ENCODE measurements around the gene SHANK3. TPM values are rescaled to one million over a fixed set of nuclear protein-coding genes. Genes with fewer than 3 reads are reported as not detected.

Gene SHANK3
- total and polyA plus RNA-seq, 2 experiments from 2014 or later = 0.52 to 4.9 TPM

- H3K9me2 ChIP-seq (ENCODE audit: insufficient read depth) = no peaks in the 10 kb centered on the region
- no peaks in the 10 kb centered on the region for H3F3A ChIP-seq (replicated peaks; ENCODE audit: low read depth)
- no peaks in the 10 kb centered on the region for H4K20me1 ChIP-seq (replicated peaks; ENCODE audit: insufficient read depth)
- no peaks in the 10 kb centered on the region for H3K4me1 ChIP-seq (ENCODE audit: insufficient read depth)
- peaks cover 37% of the 10 kb centered on the region for H3K27me3 ChIP-seq (ENCODE audit: insufficient read depth)
- Mint-ChIP-seq H3K4me3 (no peak overlapping the region), H3K9me3 (no peaks in the 10 kb centered on the region), H3K27me3 (ENCODE audit: insufficient read depth, low read depth, poor library complexity) (peaks cover 38% of the 10 kb centered on the region), H3K36me3 (ENCODE audit: low read depth) (no peaks in the 10 kb centered on the region), H3K4me1 (no peaks in the 10 kb centered on the region), H3K27ac (no peak overlapping the region)
- H2AFZ ChIP-seq = no peak overlapping the region
- ATAC-seq = no peak
- no peak overlapping the region for H3K27ac ChIP-seq (ENCODE audit: low read depth)
- H3K4me2 ChIP-seq = no peak overlapping the region
- H3K4me3 ChIP-seq = no peak overlapping the region
- no peaks in the 10 kb centered on the region for H3K36me3 ChIP-seq (ENCODE audit: insufficient read depth)
- TF ChIP-seq, protein P1, sequence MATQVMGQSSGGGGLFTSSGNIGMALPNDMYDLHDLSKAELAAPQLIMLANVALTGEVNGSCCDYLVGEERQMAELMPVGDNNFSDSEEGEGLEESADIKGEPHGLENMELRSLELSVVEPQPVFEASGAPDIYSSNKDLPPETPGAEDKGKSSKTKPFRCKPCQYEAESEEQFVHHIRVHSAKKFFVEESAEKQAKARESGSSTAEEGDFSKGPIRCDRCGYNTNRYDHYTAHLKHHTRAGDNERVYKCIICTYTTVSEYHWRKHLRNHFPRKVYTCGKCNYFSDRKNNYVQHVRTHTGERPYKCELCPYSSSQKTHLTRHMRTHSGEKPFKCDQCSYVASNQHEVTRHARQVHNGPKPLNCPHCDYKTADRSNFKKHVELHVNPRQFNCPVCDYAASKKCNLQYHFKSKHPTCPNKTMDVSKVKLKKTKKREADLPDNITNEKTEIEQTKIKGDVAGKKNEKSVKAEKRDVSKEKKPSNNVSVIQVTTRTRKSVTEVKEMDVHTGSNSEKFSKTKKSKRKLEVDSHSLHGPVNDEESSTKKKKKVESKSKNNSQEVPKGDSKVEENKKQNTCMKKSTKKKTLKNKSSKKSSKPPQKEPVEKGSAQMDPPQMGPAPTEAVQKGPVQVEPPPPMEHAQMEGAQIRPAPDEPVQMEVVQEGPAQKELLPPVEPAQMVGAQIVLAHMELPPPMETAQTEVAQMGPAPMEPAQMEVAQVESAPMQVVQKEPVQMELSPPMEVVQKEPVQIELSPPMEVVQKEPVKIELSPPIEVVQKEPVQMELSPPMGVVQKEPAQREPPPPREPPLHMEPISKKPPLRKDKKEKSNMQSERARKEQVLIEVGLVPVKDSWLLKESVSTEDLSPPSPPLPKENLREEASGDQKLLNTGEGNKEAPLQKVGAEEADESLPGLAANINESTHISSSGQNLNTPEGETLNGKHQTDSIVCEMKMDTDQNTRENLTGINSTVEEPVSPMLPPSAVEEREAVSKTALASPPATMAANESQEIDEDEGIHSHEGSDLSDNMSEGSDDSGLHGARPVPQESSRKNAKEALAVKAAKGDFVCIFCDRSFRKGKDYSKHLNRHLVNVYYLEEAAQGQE (IDR thresholded peaks at IDR 0.05; ENCODE audit: unreplicated experiment) = no peak
- TF ChIP-seq ZNF114 (CRISPR knock-in tag; IDR thresholded peaks at IDR 0.05) = no peak
- no peak for TF ChIP-seq JUNB (IDR thresholded peaks at IDR 0.05; ENCODE audit: unreplicated experiment)
- TF ChIP-seq POLR2AphosphoS5 (IDR thresholded peaks at IDR 0.05; ENCODE audit: low read depth) = no peak
- no peak for TF ChIP-seq CREB1 (CRISPR knock-in tag; IDR thresholded peaks at IDR 0.05; ENCODE audit: low read depth)
- TF ChIP-seq EZH2phosphoT487 (IDR thresholded peaks at IDR 0.05; ENCODE audit: unreplicated experiment) = no peak
- TF ChIP-seq ZNF331 (CRISPR knock-in tag; IDR thresholded peaks at IDR 0.05; ENCODE audit: low read depth) = no peak
- TF ChIP-seq, protein P2, sequence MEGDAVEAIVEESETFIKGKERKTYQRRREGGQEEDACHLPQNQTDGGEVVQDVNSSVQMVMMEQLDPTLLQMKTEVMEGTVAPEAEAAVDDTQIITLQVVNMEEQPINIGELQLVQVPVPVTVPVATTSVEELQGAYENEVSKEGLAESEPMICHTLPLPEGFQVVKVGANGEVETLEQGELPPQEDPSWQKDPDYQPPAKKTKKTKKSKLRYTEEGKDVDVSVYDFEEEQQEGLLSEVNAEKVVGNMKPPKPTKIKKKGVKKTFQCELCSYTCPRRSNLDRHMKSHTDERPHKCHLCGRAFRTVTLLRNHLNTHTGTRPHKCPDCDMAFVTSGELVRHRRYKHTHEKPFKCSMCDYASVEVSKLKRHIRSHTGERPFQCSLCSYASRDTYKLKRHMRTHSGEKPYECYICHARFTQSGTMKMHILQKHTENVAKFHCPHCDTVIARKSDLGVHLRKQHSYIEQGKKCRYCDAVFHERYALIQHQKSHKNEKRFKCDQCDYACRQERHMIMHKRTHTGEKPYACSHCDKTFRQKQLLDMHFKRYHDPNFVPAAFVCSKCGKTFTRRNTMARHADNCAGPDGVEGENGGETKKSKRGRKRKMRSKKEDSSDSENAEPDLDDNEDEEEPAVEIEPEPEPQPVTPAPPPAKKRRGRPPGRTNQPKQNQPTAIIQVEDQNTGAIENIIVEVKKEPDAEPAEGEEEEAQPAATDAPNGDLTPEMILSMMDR (conservative IDR thresholded peaks at IDR 0.05; ENCODE audit: low read depth in 2 of 2) = no peak
- H3K79me2 ChIP-seq (replicated peaks; ENCODE audit: insufficient read depth) = no peaks in the 10 kb centered on the region
- no peak for DNase-seq (ENCODE audit: low spot score)
Observed at GRCh38 chr22:50716290-50717024, 43.8 kb downstream of the SHANK3 start.

- no peak overlapping the region for H3K4me3 ChIP-seq
- TF ChIP-seq, protein P2 (conservative IDR thresholded peaks at IDR 0.05; ENCODE audit: low read depth in 2 of 2) = peak in 1 of 2 experiments; percentile 36; a peak in 1 of 4 replicates
- no peak for TF ChIP-seq EZH2 (IDR thresholded peaks at IDR 0.05; ENCODE audit: low read depth, unreplicated experiment)
- no peak for ATAC-seq
- DNase-seq (ENCODE audit: low spot score) = no peak
- no peak overlapping the region for H3K27ac ChIP-seq (ENCODE audit: low read depth)
- Mint-ChIP-seq H3K4me3 (no peak overlapping the region; the same call in 2 of the 3 replicates), H3K27me3 (ENCODE audit: insufficient read depth, low read depth, poor library complexity) (peaks cover 49% of the 10 kb centered on the region), H3K27ac (no peak overlapping the region), H3K4me1 (no peaks in the 10 kb centered on the region), H3K36me3 (ENCODE audit: low read depth) (no peaks in the 10 kb centered on the region; the same call in 2 of the 3 replicates), H3K9me3 (peaks cover 2% of the 10 kb centered on the region)
- no peaks in the 10 kb centered on the region for H3K4me1 ChIP-seq (ENCODE audit: insufficient read depth)
- H2AFZ ChIP-seq = no peak overlapping the region
- H4K20me1 ChIP-seq (replicated peaks; ENCODE audit: insufficient read depth) = no peaks in the 10 kb centered on the region; the same call in 1 of the 2 replicates
- H3K27me3 ChIP-seq (ENCODE audit: insufficient read depth) = peaks cover 51% of the 10 kb centered on the region
- no peaks in the 10 kb centered on the region for H3K79me2 ChIP-seq (replicated peaks; ENCODE audit: insufficient read depth)
- no peaks in the 10 kb centered on the region for H3K9me2 ChIP-seq (ENCODE audit: insufficient read depth)
- no peaks in the 10 kb centered on the region for H3F3A ChIP-seq (replicated peaks; ENCODE audit: low read depth)
- H3K4me2 ChIP-seq = no peak overlapping the region
- H3K36me3 ChIP-seq (ENCODE audit: insufficient read depth) = no peaks in the 10 kb centered on the region
Observed at GRCh38 chr22:50717709-50718351, 45.2 kb downstream of the SHANK3 start.
